Choroid plexus epithelial cell (primary cell): ENCODE measurements around the gene DALRD3.

ENCODE experiments used
- DNase-seq: peaks from one replicate; pipeline ENCODE4 v3.0.0-alpha.2; 2010; ENCODE audit warnings: low read depth
- H3K4me3 ChIP-seq: 2 replicates; pipeline ENCODE4 v1.5.1; 2011; ENCODE audit warnings: low read depth, mild to moderate bottlenecking, control low read depth, low read length, moderate library complexity
- TF ChIP-seq, protein P1 (sequence below): conservative IDR thresholded peaks from 2 replicates; pipeline ENCODE4 v1.5.1; 2011; ENCODE audit warnings: low read depth, mild to moderate bottlenecking, control low read depth, inconsistent platforms, low read length, moderate library complexity

DALRD3 gene

DNA sequence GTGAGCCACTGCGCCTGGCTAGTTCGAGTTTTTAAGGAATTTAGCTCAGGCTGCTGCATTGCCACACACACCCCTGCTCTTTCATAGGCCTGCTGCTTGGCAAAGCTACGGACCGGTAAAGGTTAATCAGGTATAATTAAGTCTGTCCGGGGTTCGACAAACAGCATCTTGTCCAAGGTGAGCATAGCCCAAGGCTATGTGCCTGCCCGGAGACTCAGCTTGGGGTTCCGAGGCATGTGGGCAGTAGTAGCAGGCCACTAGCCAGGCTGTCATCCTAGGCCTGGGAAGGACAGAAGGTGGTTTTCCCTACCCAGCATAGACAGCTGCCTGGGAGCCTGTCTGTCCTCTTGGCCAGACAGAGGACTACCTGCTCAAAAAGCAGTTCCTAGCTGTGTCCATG, 21.7 kb downstream of the DALRD3 start:
- H3K4me3 ChIP-seq = no peak overlapping the region
- TF ChIP-seq, protein P1, sequence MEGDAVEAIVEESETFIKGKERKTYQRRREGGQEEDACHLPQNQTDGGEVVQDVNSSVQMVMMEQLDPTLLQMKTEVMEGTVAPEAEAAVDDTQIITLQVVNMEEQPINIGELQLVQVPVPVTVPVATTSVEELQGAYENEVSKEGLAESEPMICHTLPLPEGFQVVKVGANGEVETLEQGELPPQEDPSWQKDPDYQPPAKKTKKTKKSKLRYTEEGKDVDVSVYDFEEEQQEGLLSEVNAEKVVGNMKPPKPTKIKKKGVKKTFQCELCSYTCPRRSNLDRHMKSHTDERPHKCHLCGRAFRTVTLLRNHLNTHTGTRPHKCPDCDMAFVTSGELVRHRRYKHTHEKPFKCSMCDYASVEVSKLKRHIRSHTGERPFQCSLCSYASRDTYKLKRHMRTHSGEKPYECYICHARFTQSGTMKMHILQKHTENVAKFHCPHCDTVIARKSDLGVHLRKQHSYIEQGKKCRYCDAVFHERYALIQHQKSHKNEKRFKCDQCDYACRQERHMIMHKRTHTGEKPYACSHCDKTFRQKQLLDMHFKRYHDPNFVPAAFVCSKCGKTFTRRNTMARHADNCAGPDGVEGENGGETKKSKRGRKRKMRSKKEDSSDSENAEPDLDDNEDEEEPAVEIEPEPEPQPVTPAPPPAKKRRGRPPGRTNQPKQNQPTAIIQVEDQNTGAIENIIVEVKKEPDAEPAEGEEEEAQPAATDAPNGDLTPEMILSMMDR = no peak
- DNase-seq = no peak

DNA sequence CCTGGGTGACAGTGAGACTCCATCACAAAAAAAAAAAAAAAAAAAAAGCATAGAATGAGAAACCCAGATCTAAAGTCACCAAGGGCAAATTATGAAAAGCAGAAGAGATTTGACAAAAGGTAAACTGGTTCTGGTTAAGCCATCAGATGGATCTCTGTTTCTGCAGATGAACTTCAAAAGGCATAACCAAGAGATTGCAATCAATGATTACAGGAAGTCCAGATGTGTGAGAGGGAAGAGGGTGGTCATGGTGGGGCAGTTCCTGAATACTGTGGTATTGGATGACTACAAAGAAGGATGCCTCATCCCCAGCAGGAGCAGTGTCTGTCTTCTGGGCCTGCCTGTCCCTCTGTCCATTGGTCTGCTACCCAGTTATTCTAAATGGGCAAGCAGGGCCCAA, 24.5 kb downstream of the DALRD3 start:
- H3K4me3 ChIP-seq = no peak overlapping the region
- TF ChIP-seq, protein P1 = no peak

DNA sequence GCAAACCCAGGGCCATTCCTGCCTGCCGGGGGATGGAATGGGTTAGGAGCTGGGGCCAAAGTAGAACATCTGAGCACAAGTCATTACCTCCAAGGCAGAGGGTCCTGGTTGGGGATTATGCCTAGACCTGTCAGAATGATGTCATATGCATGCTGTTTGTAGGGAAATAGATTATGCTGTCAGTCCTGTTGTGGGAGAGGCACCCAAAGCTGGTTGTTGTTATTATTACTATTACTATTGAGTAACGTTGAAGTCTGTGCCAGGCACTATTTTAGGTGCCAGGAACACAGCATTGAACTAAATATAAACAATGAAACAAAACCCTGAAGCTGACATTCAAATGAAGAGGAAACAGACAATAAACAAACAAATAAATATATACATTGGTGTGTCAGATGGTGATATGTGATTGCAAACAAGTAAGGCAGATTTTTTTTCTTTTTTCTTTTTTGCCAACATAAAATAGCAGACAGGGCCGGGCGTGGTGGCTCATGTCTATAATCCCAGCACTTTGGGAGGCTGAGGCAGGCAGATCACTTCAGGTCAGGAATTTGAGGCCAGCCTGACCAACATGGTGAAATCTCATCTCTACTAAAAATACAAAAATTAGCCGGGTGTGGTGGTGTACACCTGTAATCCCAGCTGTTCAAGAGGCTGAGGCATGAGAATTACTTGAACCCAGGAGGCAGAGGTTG, 26.4 kb downstream of the DALRD3 start:
- TF ChIP-seq, protein P1 = no peak
- no peak overlapping the region for H3K4me3 ChIP-seq
- DNase-seq = no peak

More for the DNA sequence above, 24.5 kb downstream of the DALRD3 start:
- DNase-seq = no peak

DNA sequence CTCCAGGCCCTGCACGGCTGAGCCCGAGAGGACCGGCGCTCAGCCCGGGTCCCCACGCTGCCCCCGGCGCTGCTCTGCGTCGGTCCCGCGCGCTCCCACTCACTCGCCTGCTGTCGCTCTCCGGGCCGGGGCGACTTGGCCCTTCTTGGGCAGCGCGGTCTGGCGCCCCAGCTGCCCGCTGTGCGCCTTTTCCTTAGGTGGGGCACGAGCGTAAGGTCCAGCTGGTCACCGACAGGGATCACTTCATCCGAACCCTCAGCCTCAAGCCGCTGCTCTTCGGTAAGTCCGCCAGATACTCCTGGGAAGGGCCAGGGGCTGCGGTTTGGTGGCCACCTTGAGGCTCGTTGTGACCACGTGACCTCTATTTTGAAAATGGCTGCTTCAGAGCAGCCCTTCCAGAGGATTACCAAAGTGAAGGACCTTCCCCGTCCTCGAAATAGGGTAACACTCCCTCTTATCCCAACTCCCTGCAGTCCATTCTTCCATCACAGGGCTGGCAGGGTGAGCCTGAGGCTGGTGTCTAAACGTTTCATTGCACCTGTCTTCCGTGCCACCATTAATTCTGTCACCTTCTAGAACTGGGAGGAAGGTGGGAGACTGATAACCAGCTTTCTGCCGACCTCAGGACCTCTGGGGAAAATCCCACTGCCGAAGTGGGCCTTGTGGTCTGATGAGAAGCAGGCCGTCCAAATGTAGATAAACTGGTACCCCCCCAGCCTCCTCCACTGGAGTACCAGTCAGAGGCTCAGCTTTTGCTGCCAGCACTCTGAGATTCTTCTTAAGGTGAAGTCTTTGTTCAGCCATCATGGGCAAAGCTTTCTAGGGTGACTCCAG, 27.5 kb downstream of the DALRD3 start:
- DNase-seq = no peak
- H3K4me3 ChIP-seq = peak overlapping the region; percentile 74
- TF ChIP-seq, protein P1 = no peak

DNA sequence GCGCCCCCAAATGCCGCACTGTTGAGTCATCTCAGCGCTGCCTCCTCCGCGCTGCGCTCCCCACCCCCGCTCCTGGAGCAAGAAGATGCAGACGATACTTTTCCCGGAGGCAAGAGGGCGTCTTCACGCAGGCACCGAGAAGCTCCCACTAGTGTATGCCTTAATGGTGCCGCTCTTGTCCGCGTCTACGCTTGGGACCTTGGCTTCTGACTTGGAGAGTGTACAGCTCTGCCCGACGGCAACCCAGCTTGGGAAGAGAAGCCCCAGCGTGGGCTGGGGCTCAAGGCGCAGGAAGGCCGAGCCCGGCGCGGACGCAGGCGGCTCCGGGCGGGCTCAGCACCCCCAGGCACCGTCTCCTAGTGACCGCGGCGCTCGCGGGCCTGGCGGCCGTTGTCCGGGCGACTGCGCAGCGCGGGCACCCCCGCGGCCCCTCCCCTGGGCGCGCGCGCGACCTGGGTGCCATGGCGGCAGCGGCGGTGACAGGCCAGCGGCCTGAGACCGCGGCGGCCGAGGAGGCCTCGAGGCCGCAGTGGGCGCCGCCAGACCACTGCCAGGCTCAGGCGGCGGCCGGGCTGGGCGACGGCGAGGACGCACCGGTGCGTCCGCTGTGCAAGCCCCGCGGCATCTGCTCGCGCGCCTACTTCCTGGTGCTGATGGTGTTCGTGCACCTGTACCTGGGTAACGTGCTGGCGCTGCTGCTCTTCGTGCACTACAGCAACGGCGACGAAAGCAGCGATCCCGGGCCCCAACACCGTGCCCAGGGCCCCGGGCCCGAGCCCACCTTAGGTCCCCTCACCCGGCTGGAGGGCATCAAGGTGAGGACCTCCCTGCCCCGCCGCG, 28.4 kb downstream of the DALRD3 start, which contains the start of gene P4HTM:
P4HTM (plus strand) TSS at position 446 of the 840 bp plus-strand sequence; CDS start at position 462, 16 bp downstream.
- TF ChIP-seq, protein P1 = peak; percentile 68

DNA sequence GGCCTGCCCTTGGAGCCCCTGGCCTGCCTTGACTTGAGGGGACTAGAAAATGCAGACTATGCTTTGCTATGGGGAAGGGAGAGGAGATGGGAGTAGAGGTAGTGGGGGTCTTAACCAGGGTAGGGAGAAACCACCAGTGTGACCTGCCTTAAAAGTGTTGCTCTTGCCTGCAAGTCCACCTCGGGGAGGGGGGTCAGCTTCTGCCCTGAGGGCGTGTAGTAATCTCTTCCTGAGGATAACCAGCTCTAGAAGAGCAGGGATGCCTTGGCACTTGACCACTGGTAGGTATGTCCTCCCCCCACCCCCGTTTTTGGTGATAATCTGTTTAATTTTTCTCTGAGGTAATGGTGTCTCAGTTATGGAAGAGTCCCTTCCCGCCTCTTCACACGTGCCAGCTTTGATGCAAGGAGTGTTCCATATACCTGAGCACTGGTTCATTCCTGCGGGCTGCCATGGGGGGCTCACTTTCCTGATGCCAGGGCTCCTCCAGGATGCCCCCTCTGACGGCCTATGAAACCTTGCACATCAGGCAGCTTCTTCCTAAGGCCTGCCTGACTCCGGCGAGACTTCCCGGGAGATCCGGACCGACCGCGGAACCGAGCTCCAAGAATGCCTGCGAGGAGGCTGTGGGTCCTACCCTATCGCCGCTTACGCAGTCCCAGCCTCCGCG, 29.1 kb downstream of the DALRD3 start:
- peak overlapping the region; percentile 74 for H3K4me3 ChIP-seq
- TF ChIP-seq, protein P1 = no peak
- DNase-seq = no peak

More for the DNA sequence above, 28.4 kb downstream of the DALRD3 start, which contains the start of gene P4HTM:
- H3K4me3 ChIP-seq = peak within 1 kb of the TSS; percentile 74
- peak; percentile 96 for DNase-seq
